HG02970 (cell line): Measurements from ENCODE around the gene RTF2.

ENCODE experiments used
- ATAC-seq: cut with Tn5 transposase; IDR thresholded peaks from one replicate; pipeline ENCODE4 v1.9.1; 2021; ENCODE audit warnings: mild to moderate bottlenecking, moderate library complexity, moderate number of reproducible peaks; ENCODE audit not compliant: unreplicated experiment, low FRiP score

Gene RTF2

GRCh38 chr20:56468316-56469076 lies at the start of gene RTF2:
RTF2 (plus strand) TSS chr20:56468627; CDS start chr20:56468698, 71 bp downstream.
- ATAC-seq: peak; percentile 99

GRCh38 chr20:56420028-56420427 lies 48.4 kb upstream of the RTF2 start:
- no peak for ATAC-seq

- ATAC-seq: no peak
Observed at GRCh38 chr20:56420940-56421688, 47.3 kb upstream of the RTF2 start.

GRCh38 chr20:56422076-56422823 lies 46.2 kb upstream of the RTF2 start:
- ATAC-seq: no peak

- ATAC-seq: no peak
Observed at GRCh38 chr20:56422824-56423189, 45.6 kb upstream of the RTF2 start.

- ATAC-seq: no peak
Observed at GRCh38 chr20:56423211-56423610, 45.2 kb upstream of the RTF2 start.

GRCh38 chr20:56423886-56424285 lies 44.5 kb upstream of the RTF2 start:
- no peak for ATAC-seq

- ATAC-seq: no peak
Observed at GRCh38 chr20:56424931-56425330, 43.5 kb upstream of the RTF2 start.

- no peak for ATAC-seq
Observed at GRCh38 chr20:56426026-56426425, 42.4 kb upstream of the RTF2 start.

GRCh38 chr20:56426926-56427325 lies 41.5 kb upstream of the RTF2 start:
- no peak for ATAC-seq

GRCh38 chr20:56427797-56428196 lies 40.6 kb upstream of the RTF2 start:
- ATAC-seq: no peak

GRCh38 chr20:56428410-56428809 lies 40.0 kb upstream of the RTF2 start:
- no peak for ATAC-seq

- no peak for ATAC-seq
Observed at GRCh38 chr20:56428881-56429280, 39.5 kb upstream of the RTF2 start.

GRCh38 chr20:56429502-56429901 lies 38.9 kb upstream of the RTF2 start:
- no peak for ATAC-seq

GRCh38 chr20:56429941-56430340 lies 38.5 kb upstream of the RTF2 start:
- no peak for ATAC-seq

- no peak for ATAC-seq
Observed at GRCh38 chr20:56430461-56430860, 38.0 kb upstream of the RTF2 start.

GRCh38 chr20:56430957-56431356 lies 37.5 kb upstream of the RTF2 start:
- ATAC-seq: no peak

- no peak for ATAC-seq
Observed at GRCh38 chr20:56431471-56431870, 37.0 kb upstream of the RTF2 start.

GRCh38 chr20:56433221-56433879 lies 35.1 kb upstream of the RTF2 start:
- ATAC-seq: no peak

GRCh38 chr20:56433880-56434255 lies 34.6 kb upstream of the RTF2 start:
- ATAC-seq: no peak
